M059J (cell line): ENCODE measurements around the gene RPS6KB1. TPM values are rescaled to one million over a fixed set of nuclear protein-coding genes. Genes with fewer than 3 reads are reported as not detected.
A peak's percentile ranks its signal among the peaks of the same experiment; 100 is the strongest.
"Not testable (repeated sequence)": the region's sequence is repeated elsewhere in the genome, so short reads cannot be mapped to it uniquely, and the experiment has no call there.

Experiments
- DNase-seq: peaks from one replicate; pipeline ENCODE4 v3.0.0-alpha.2; 2012; ENCODE audit warnings: low read depth
- total RNA-seq: library from RNA; depleted of rRNA; stranded (reverse); fragments of >200 nt; shearing (Covaris generic); gene quantifications from 2 replicates; pipeline ENCODE4 v1.2.3, GENCODE V29; 2014; rRNA removed

RPS6KB1 gene
- total RNA-seq, 1 experiment from 2014 or later = 15.7 TPM

- DNase-seq = no peak
Measured at GRCh38 chr17:59941131-59941530, 48.2 kb downstream of the RPS6KB1 start.

- DNase-seq = not testable (repeated sequence)
Measured at GRCh38 chr17:59946433-59946832, 53.5 kb downstream of the RPS6KB1 start.

- not testable (repeated sequence) for DNase-seq
Measured at GRCh38 chr17:59947310-59947709, 54.4 kb downstream of the RPS6KB1 start.

- DNase-seq = no peak
Measured at GRCh38 chr17:59950049-59950448, 57.1 kb downstream of the RPS6KB1 start.

- no peak for DNase-seq
Measured at GRCh38 chr17:59954856-59955255, 61.9 kb downstream of the RPS6KB1 start.

GRCh38 chr17:59959574-59959973 is 66.7 kb downstream of the RPS6KB1 start:
- DNase-seq = not testable (repeated sequence)

GRCh38 chr17:59962739-59963318 is 69.9 kb downstream of the RPS6KB1 start:
- DNase-seq = no peak

- peak; percentile 74 for DNase-seq
Measured at GRCh38 chr17:59963738-59964481, 71.0 kb downstream of the RPS6KB1 start.

GRCh38 chr17:59964482-59965328 is 71.8 kb downstream of the RPS6KB1 start, which contains the start of gene RNFT1:
Gene RNFT1 (minus strand): TSS chr17:59964740. CDS start chr17:59964663, 77 bp downstream.
- DNase-seq = peak; percentile 76

GRCh38 chr17:59971771-59972170 is 78.8 kb downstream of the RPS6KB1 start:
- peak; percentile 3 for DNase-seq

- DNase-seq = peak; percentile 17
Measured at GRCh38 chr17:59972778-59973177, 79.9 kb downstream of the RPS6KB1 start.

GRCh38 chr17:59973483-59973882 is 80.6 kb downstream of the RPS6KB1 start:
- DNase-seq = not testable (repeated sequence)

- not testable (repeated sequence) for DNase-seq
Measured at GRCh38 chr17:59975166-59975565, 82.2 kb downstream of the RPS6KB1 start.

- DNase-seq = not testable (repeated sequence)
Measured at GRCh38 chr17:59996608-59997007, 103.7 kb downstream of the RPS6KB1 start.

Other genes starting within 250 kb of the RPS6KB1 start
- gene PTRH2, start 185.7 kb upstream of the RPS6KB1 start, total RNA-seq = 26.8 and 29.7 TPM in 2 replicates
- gene VMP1, start 185.5 kb upstream of the RPS6KB1 start, total RNA-seq = 170 and 171 TPM in 2 replicates
- 9.2 and 11.4 TPM in 2 replicates for gene TUBD1, start 178 bp upstream of the RPS6KB1 start, total RNA-seq
- 21.9 and 27.1 TPM in 2 replicates for gene RNFT1, start 71.6 kb downstream of the RPS6KB1 start, total RNA-seq
- 32.2 and 35.5 TPM in 2 replicates for gene HEATR6, start 185.8 kb downstream of the RPS6KB1 start, total RNA-seq